GM18517 (cell line): ENCODE results near the gene PI3.

Experiments used
- ATAC-seq: cut with Tn5 transposase; IDR thresholded peaks from one replicate; pipeline ENCODE4 v1.9.1; 2021; ENCODE audit warnings: mild to moderate bottlenecking, moderate library complexity; ENCODE audit not compliant: unreplicated experiment

Gene PI3

GRCh38 chr20:45183084-45183483 is 8.4 kb downstream of the PI3 start:
- ATAC-seq = no peak

GRCh38 chr20:45187693-45188092 is 13.0 kb downstream of the PI3 start:
- ATAC-seq = no peak

GRCh38 chr20:45189067-45189609 is 14.4 kb downstream of the PI3 start:
- no peak for ATAC-seq

DNA sequence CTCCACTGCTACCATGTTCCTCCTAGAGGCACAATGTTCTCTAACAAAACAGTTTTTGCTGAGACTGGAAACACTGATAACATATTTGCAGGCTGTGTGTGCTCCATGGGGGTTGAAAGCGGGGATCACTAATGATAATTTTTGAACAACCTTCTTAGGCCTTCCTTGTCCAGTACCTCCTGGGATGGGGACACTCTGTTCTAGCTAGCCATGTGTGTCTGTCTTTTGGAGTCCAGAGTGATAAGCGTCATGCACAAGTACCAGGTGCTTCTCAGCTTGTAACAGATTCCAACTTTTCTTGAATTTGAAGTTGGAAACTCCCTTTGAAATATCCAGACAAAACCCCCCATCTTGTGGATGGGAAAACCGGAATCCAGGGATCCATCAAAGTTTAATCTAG is 15.2 kb downstream of the PI3 start:
- ATAC-seq = no peak

- ATAC-seq = no peak
Measured at GRCh38 chr20:45191926-45192325, 17.2 kb downstream of the PI3 start.

- no peak for ATAC-seq
Measured at GRCh38 chr20:45193331-45193730, 18.6 kb downstream of the PI3 start.

- ATAC-seq = no peak
Measured at GRCh38 chr20:45206725-45207124, 32.0 kb downstream of the PI3 start, which contains the start of gene SEMG1. TSS of gene SEMG1 (plus strand) at chr20:45207033. CDS start at chr20:45207054, 21 bp downstream.

- ATAC-seq = no peak
Measured at GRCh38 chr20:45209924-45210323, 35.2 kb downstream of the PI3 start.

GRCh38 chr20:45211569-45212474 is 37.1 kb downstream of the PI3 start:
- ATAC-seq = no peak

DNA sequence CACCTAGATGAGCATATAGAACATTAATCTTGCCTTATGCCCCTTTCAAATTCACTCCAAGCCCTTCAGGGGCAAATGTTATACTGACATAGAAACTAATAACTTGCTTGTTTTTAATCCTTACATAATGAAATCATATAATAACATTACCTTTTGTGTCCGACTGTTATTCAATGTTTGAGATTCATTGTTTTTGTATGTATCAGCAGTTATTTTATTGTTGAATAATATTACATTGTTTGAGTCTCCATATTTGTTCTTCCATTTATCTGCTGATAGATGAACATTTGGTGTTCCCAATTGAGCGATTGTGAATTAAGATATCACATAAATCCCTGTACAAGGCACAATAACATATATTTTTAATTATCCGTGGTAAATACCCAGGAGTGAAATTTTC is 38.1 kb downstream of the PI3 start:
- ATAC-seq = no peak

GRCh38 chr20:45218124-45218523 is 43.4 kb downstream of the PI3 start:
- ATAC-seq = no peak

DNA sequence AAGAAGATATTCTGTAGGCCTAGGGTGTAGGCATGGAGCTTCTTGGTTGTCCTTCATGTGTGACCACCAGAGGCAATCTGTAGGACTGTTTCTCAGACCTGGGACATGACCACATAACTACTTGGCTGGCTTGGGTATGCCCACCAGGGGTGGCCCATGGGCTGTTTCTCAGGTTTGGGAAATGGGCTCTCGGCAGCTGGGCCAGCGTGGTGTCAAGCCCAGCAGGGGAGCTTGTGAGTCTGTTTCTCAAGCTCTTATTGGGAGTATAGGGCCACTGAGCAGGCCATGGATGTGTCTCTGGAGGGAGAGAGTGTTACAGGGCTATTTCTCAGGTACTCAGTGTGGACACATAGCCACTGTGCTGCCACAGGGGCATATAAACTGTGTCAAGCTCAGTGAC is 43.9 kb downstream of the PI3 start:
- no peak for ATAC-seq

DNA sequence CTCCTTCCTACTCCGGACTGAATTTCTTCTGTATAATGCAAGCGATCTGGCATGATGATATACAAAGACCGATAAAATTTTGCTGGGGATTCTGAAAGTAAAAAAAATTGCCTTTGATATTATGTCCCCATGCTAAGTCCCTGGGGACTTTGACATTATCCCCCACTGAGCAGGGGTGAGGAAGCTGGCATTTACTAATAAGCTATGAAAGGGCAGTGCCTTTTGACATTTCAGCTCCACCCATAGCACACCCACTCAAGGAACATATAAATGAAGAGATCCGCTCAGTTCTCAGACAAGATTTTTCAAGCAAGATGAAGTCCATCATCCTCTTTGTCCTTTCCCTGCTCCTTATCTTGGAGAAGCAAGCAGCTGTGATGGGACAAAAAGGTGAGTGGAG is 46.4 kb downstream of the PI3 start, which contains the start of gene SEMG2:
Gene SEMG2 (plus strand): TSS at position 298 of the 400 bp plus-strand sequence. CDS start 17 bp downstream, at position 315.
- ATAC-seq = no peak

GRCh38 chr20:45223136-45223535 is 48.4 kb downstream of the PI3 start:
- no peak for ATAC-seq
